ENCODE measurements around the gene C6orf58.

The C6orf58 gene

GRCh38 chr6:127630800-127631199 lies 53.8 kb downstream of the C6orf58 start:
- DNase-seq (ENCODE audit: low read depth), result peak; percentile 62
- TF ChIP-seq CTCF (conservative IDR thresholded peaks at IDR 0.05; ENCODE audit: low read depth, low read length), result no peak
- no peak overlapping the region for H3K4me3 ChIP-seq (ENCODE audit: low read length)

GRCh38 chr6:127634178-127634577 lies 57.2 kb downstream of the C6orf58 start:
- DNase-seq (ENCODE audit: low read depth), result no peak
- TF ChIP-seq CTCF (conservative IDR thresholded peaks at IDR 0.05; ENCODE audit: low read depth, low read length), result no peak
- H3K4me3 ChIP-seq (ENCODE audit: low read length), result no peak overlapping the region

- DNase-seq (ENCODE audit: low read depth), result no peak
- H3K4me3 ChIP-seq (ENCODE audit: low read length), result no peak overlapping the region
- TF ChIP-seq CTCF (conservative IDR thresholded peaks at IDR 0.05; ENCODE audit: low read depth, low read length), result no peak
Observed at GRCh38 chr6:127635091-127635490, 58.1 kb downstream of the C6orf58 start.

- no peak for TF ChIP-seq CTCF (conservative IDR thresholded peaks at IDR 0.05; ENCODE audit: low read depth, low read length)
- H3K4me3 ChIP-seq (ENCODE audit: low read length), result no peak overlapping the region
- no peak for DNase-seq (ENCODE audit: low read depth)
Observed at GRCh38 chr6:127637830-127638409, 60.9 kb downstream of the C6orf58 start.

Measured in retinal pigment epithelial cell (primary cell).